ENCODE measurements around the gene OR52B6.

The OR52B6 gene, protein sequence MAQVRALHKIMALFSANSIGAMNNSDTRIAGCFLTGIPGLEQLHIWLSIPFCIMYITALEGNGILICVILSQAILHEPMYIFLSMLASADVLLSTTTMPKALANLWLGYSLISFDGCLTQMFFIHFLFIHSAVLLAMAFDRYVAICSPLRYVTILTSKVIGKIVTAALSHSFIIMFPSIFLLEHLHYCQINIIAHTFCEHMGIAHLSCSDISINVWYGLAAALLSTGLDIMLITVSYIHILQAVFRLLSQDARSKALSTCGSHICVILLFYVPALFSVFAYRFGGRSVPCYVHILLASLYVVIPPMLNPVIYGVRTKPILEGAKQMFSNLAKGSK

DNA sequence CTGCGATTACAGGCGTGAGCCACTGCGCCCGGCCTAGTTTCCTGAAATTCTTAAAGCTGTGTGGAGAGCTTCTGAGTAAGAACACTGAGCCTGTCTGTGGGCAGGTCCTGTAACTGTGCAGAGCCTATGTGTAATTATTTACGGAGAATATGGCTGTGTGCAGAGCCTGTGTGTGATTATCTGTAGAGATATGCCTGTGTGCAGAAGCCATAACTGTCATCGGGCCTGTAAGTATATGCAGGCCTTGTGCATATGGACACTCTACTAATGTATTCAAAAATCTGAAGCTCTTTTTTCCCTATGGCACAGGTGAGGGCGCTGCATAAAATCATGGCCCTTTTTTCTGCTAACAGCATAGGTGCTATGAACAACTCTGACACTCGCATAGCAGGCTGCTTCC, at the start of gene OR52B6:
Gene OR52B6, plus strand, starts transcription at position 301 of the 400 bp plus-strand sequence. Its CDS starts 0 bp downstream, at position 301.
- no peaks in the 10 kb centered on the region for H3K36me3 ChIP-seq (ENCODE audit: insufficient read depth, low read length)
- no peak within 1 kb of the TSS for H2AFZ ChIP-seq (ENCODE audit: low read length, unreplicated experiment)
- no peaks in the 10 kb centered on the region for H3K4me1 ChIP-seq (ENCODE audit: control insufficient read depth, insufficient read depth, low read length, unreplicated experiment)
- no peaks in the 10 kb centered on the region for H3K79me2 ChIP-seq (ENCODE audit: control insufficient read depth, insufficient read depth, low read length, unreplicated experiment)
- H3K27ac ChIP-seq (ENCODE audit: low read depth, low read length), result no peak within 1 kb of the TSS
- H3K4me3 ChIP-seq (ENCODE audit: low read depth, low read length), result no peak within 1 kb of the TSS
- H3K27me3 ChIP-seq (ENCODE audit: insufficient read depth, low read length), result no peaks in the 10 kb centered on the region

DNA sequence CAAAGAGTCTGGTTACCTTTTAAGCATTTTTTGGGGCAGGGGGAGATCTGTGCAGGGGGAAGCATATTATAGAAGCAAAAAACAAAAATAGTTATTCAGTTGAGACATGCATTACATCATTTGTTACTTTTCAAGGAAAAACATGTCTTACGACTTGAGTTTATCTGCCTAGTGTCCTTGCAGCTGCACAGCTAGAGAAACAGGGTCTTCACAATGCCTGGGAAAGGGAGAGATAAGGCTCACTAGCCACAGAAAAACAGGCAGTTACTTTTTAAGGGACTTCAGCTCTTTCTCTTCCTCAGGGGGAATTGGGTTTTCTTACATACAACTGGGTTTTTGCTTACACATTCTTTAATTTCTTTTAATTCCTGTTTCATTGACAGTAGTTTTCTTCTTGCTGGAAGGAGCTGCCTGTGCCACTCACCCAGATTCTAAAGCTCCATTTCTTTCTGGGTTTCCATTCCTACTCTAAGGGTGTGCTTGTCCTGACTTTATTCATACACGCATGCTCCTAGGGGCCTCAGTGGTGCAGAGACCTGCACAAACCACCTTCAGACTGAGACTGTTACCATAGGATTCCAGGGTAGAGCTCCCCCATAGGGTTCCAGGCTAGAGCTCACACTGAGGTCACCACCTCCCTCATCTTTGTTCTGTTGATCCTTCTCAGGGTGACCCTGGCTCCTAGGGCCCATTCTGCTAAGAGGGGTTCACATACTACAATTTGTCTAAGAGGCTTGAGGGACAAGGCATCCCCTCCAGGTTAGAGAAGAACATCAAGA, 49.4 kb upstream of the OR52B6 start:
- Histone ChIP-seq H3K79me2 (ENCODE audit: control insufficient read depth, insufficient read depth, low read length, unreplicated experiment) (no peaks in the 10 kb centered on the region), H2AFZ (ENCODE audit: low read length, unreplicated experiment) (no peak overlapping the region), H3K4me3 (ENCODE audit: low read depth, low read length) (no peak overlapping the region), H3K27ac (ENCODE audit: low read depth, low read length) (no peak overlapping the region), H3K36me3 (ENCODE audit: insufficient read depth, low read length) (no peaks in the 10 kb centered on the region), H3K4me1 (ENCODE audit: control insufficient read depth, insufficient read depth, low read length, unreplicated experiment) (no peaks in the 10 kb centered on the region), H3K27me3 (ENCODE audit: insufficient read depth, low read length) (peaks cover 16% of the 10 kb centered on the region; the same call in 1 of the 2 replicates)

DNA sequence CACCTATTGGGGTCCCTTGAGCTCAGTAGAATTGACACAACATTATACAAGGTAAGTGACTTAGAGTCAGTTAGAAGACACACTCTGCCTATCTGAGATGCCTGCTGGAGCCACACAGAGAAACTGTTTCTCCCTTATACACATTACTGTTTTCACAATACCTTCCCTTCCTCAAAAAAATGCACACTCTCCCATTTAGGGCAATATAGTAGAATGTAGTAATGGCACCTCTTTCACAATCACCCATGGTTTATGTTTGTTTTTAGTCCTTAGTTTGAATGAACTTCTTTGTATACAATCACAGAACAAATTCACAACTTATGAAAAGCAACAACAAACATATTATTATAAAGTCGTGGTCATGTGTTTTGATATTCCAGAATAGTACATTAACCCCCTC, 46.6 kb upstream of the OR52B6 start:
- no peak overlapping the region for H2AFZ ChIP-seq (ENCODE audit: low read length, unreplicated experiment)
- H3K27me3 ChIP-seq (ENCODE audit: insufficient read depth, low read length), result peaks cover 10% of the 10 kb centered on the region; the same call in 1 of the 2 replicates

DNA sequence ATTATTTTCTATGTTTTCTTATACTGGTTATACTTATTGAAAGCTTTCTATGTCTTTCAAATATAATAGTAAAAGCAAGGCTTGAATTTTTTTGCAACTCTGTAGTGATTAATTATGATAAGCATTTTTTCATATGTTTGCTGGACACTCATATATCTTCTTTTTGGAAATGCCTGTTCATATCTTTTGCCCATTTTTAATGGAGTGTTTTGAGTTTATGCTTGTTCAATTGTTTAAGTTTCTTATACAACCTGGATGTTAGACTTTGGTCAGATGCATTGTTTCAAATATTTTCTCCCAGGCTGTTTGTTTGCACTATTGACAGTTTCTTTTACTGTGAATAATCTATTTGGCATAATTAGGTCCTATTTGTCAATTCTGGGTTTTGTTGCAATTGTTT, 44.2 kb upstream of the OR52B6 start:
- H3K79me2 ChIP-seq (ENCODE audit: control insufficient read depth, insufficient read depth, low read length, unreplicated experiment), result no peaks in the 10 kb centered on the region
- peaks cover 7% of the 10 kb centered on the region; the same call in 1 of the 2 replicates for H3K27me3 ChIP-seq (ENCODE audit: insufficient read depth, low read length)
- no peaks in the 10 kb centered on the region for H3K36me3 ChIP-seq (ENCODE audit: insufficient read depth, low read length)
- H3K4me1 ChIP-seq (ENCODE audit: control insufficient read depth, insufficient read depth, low read length, unreplicated experiment), result no peaks in the 10 kb centered on the region
- no peak overlapping the region for H3K4me3 ChIP-seq (ENCODE audit: low read depth, low read length)
- H2AFZ ChIP-seq (ENCODE audit: low read length, unreplicated experiment), result no peak overlapping the region
- no peak overlapping the region for H3K27ac ChIP-seq (ENCODE audit: low read depth, low read length)

More for the DNA sequence above, 46.6 kb upstream of the OR52B6 start:
- H3K4me1 ChIP-seq (ENCODE audit: control insufficient read depth, insufficient read depth, low read length, unreplicated experiment), result no peaks in the 10 kb centered on the region
- no peaks in the 10 kb centered on the region for H3K79me2 ChIP-seq (ENCODE audit: control insufficient read depth, insufficient read depth, low read length, unreplicated experiment)
- no peaks in the 10 kb centered on the region for H3K36me3 ChIP-seq (ENCODE audit: insufficient read depth, low read length)
- no peak overlapping the region for H3K4me3 ChIP-seq (ENCODE audit: low read depth, low read length)
- H3K27ac ChIP-seq (ENCODE audit: low read depth, low read length), result no peak overlapping the region

DNA sequence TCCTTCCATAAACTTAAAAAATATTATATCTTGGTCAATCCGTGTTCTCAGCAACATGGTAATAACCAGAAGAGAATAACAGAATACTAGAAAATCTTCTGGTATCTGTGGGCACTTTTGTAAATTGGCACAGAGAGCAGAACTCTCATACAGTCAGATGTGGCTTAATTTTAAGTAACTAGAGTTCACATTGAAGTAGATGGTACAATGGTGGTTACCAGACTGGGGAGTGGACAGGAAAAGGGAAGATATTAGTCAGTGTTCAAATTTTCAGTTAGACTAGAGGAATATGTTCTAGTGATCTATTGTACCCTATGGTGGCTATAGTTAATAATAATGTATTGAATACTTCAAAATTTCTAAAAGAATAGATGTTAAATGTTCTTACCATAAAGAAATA, 39.2 kb upstream of the OR52B6 start:
- Histone ChIP-seq H3K79me2 (ENCODE audit: control insufficient read depth, insufficient read depth, low read length, unreplicated experiment) (no peaks in the 10 kb centered on the region), H3K36me3 (ENCODE audit: insufficient read depth, low read length) (no peaks in the 10 kb centered on the region), H3K4me3 (ENCODE audit: low read depth, low read length) (no peak overlapping the region), H3K4me1 (ENCODE audit: control insufficient read depth, insufficient read depth, low read length, unreplicated experiment) (no peaks in the 10 kb centered on the region), H2AFZ (ENCODE audit: low read length, unreplicated experiment) (no peak overlapping the region), H3K27ac (ENCODE audit: low read depth, low read length) (no peak overlapping the region), H3K27me3 (ENCODE audit: insufficient read depth, low read length) (no peaks in the 10 kb centered on the region)

DNA sequence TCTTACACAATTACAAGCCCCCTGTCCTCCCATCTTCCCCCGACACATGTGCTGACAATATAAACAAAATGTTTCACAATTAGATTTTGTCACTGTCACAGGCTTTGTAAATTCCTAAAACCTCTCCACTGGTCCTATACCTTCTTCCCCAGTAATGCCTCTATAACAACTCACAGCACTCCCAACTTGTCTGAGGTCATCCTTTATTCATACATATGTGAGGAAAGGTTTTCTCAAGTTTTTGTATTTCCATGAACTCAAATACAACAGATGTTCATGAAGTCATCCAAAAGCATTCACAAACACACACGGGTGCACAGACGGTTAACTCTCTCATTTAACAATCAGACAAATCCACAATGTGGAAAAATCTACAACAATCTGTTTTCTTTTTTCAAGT, 34.2 kb upstream of the OR52B6 start:
- H2AFZ ChIP-seq (ENCODE audit: low read length, unreplicated experiment), result no peak overlapping the region
- no peaks in the 10 kb centered on the region for H3K79me2 ChIP-seq (ENCODE audit: control insufficient read depth, insufficient read depth, low read length, unreplicated experiment)
- no peak overlapping the region for H3K27ac ChIP-seq (ENCODE audit: low read depth, low read length)

DNA sequence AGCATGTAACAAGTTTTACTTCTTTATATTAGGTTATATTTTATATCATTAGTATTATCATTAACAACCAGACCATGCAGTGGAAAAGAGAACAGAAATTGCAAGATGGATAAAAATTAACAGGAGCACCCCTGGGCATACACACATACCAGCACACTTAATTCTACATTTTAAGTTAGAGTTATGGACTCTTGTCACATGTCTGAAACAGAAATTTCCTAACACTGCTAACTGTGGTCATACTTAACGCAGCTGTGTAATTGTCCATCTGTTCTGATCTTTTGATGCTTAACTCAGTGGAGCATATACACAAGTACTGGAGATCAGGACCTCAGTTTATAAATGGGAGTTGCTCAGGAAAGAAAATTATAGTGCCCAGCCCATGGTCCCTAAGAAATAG, 32.7 kb upstream of the OR52B6 start:
- no peak overlapping the region for H3K27ac ChIP-seq (ENCODE audit: low read depth, low read length)
- no peak overlapping the region for H2AFZ ChIP-seq (ENCODE audit: low read length, unreplicated experiment)
- peaks cover 14% of the 10 kb centered on the region for H3K4me1 ChIP-seq (ENCODE audit: control insufficient read depth, insufficient read depth, low read length, unreplicated experiment)
- no peaks in the 10 kb centered on the region for H3K36me3 ChIP-seq (ENCODE audit: insufficient read depth, low read length)
- H3K79me2 ChIP-seq (ENCODE audit: control insufficient read depth, insufficient read depth, low read length, unreplicated experiment), result no peaks in the 10 kb centered on the region
- H3K4me3 ChIP-seq (ENCODE audit: low read depth, low read length), result no peak overlapping the region
- no peaks in the 10 kb centered on the region for H3K27me3 ChIP-seq (ENCODE audit: insufficient read depth, low read length)

More for the DNA sequence above, 34.2 kb upstream of the OR52B6 start:
- Histone ChIP-seq H3K4me3 (ENCODE audit: low read depth, low read length) (no peak overlapping the region), H3K27me3 (ENCODE audit: insufficient read depth, low read length) (no peaks in the 10 kb centered on the region), H3K4me1 (ENCODE audit: control insufficient read depth, insufficient read depth, low read length, unreplicated experiment) (peaks cover 14% of the 10 kb centered on the region), H3K36me3 (ENCODE audit: insufficient read depth, low read length) (no peaks in the 10 kb centered on the region)

DNA sequence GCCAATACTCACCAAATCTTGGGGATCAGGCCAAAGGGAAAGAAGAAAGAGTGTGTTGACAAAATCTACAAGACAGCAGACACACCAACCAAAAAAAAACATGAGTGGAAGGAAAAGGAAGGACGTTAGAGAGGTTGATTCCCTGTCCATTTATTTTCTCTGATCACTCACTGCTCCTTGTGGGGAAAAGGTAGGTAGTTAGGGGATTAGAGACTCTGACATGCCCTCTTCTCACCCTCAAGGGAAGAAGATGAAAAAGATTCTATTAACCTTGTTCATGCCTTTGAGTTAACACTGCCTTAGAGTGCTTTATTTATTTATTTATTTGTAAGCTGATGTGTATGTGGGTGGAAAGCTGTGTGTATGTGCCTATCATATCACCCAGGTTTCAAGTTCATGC, 32.2 kb upstream of the OR52B6 start, which contains the start of gene OR52H1:
Gene OR52H1, minus strand, starts transcription at position 101 of the 400 bp plus-strand sequence. CDS start 3,035 bp downstream, outside the sequence.
- no peaks in the 10 kb centered on the region for H3K27me3 ChIP-seq (ENCODE audit: insufficient read depth, low read length)
- H3K36me3 ChIP-seq (ENCODE audit: insufficient read depth, low read length), result no peaks in the 10 kb centered on the region
- peaks cover 14% of the 10 kb centered on the region for H3K4me1 ChIP-seq (ENCODE audit: control insufficient read depth, insufficient read depth, low read length, unreplicated experiment)
- no peak within 1 kb of the TSS for H2AFZ ChIP-seq (ENCODE audit: low read length, unreplicated experiment)
- no peaks in the 10 kb centered on the region for H3K79me2 ChIP-seq (ENCODE audit: control insufficient read depth, insufficient read depth, low read length, unreplicated experiment)
- H3K27ac ChIP-seq (ENCODE audit: low read depth, low read length), result no peak within 1 kb of the TSS
- no peak within 1 kb of the TSS for H3K4me3 ChIP-seq (ENCODE audit: low read depth, low read length)

DNA sequence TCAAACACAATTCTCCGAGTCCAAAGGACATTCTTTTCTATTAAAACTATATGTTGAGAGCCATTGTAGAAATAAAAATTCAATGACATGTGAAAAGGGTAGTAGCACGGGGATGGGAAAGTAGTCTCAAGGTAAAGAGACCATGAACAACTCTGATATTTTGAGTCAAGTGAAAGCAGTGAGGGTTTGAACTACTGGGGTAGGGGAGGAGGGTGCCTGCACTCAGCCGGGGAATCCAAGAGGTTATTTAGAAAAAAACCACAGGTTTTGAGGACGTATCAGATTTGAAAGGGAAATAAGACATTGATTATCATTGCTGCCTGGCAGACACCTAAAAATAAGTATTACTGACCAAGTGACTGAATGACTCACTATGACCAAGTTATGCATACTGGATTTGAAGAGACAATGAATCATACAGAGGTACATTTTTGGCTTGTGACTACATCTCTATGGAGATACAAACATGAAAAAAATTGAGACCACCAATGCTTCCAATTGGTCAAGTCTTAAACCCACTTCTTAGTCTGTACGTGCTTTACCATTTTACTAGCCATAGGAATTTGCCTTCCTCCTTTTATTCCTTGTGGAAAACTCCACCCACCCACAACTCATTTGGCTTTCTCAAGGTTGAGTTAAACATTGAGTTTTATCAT, 30.1 kb upstream of the OR52B6 start:
- Histone ChIP-seq H3K4me1 (ENCODE audit: control insufficient read depth, insufficient read depth, low read length, unreplicated experiment) (peaks cover 14% of the 10 kb centered on the region), H2AFZ (ENCODE audit: low read length, unreplicated experiment) (no peak overlapping the region), H3K27me3 (ENCODE audit: insufficient read depth, low read length) (no peaks in the 10 kb centered on the region), H3K79me2 (ENCODE audit: control insufficient read depth, insufficient read depth, low read length, unreplicated experiment) (no peaks in the 10 kb centered on the region), H3K4me3 (ENCODE audit: low read depth, low read length) (no peak overlapping the region), H3K27ac (ENCODE audit: low read depth, low read length) (peak overlapping the region; percentile 55), H3K36me3 (ENCODE audit: insufficient read depth, low read length) (no peaks in the 10 kb centered on the region)

DNA sequence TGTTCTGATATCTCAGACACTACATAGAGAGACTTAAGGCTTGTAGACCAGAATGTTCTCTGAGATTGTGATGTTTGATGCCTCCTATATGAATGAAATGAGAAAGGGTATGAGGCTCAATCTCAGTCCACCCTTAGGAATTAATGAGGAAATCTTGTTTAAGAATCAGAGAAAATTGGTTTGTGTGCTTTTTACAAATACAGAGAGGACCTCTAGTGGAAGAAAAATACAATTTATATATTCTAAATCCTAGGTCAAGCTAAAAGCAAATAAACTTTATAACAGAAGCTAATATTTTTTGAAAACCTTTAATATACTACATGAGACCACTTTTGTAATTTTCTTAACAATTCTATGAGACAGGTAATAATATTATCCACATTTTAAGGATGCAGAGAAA, 27.3 kb upstream of the OR52B6 start:
- H3K4me3 ChIP-seq (ENCODE audit: low read depth, low read length), result no peak overlapping the region
- H3K27me3 ChIP-seq (ENCODE audit: insufficient read depth, low read length), result no peaks in the 10 kb centered on the region
- no peaks in the 10 kb centered on the region for H3K79me2 ChIP-seq (ENCODE audit: control insufficient read depth, insufficient read depth, low read length, unreplicated experiment)
- no peaks in the 10 kb centered on the region for H3K36me3 ChIP-seq (ENCODE audit: insufficient read depth, low read length)
- no peak overlapping the region for H2AFZ ChIP-seq (ENCODE audit: low read length, unreplicated experiment)
- H3K27ac ChIP-seq (ENCODE audit: low read depth, low read length), result no peak overlapping the region
- H3K4me1 ChIP-seq (ENCODE audit: control insufficient read depth, insufficient read depth, low read length, unreplicated experiment), result peaks cover 14% of the 10 kb centered on the region

Data from ACC112 (cell line).